ENCODE measurements around the gene TPSG1.
"Not testable (repeated sequence)": the region's sequence is repeated elsewhere in the genome, so short reads cannot be mapped to it uniquely, and the experiment has no call there.

The TPSG1 gene

DNA sequence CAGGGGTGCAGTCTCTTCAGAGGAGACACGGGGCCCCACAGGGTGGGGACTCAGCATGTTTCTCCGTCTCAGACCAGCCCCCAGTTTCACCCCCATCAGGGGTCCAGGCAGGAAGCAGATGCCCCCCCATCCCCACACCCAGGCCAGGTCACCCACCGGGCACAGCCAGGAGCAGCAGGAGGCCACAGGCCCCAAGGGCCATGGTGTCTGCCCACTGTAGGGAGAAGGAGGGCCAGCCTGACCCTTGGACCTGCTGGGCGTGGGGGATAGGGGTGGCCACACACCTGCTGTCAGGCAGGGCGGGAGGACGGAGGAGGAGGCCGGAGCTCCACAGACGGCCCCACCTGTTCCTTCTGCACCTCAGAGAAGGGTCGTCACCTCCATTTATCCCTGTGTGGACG, at the start of gene TPSG1:
Gene TPSG1 (minus strand): TSS at position 218 of the 401 bp plus-strand sequence. CDS start 16 bp downstream, at position 202.
- DNase-seq: no peak

GRCh38 chr16:1274767-1275166, 49.7 kb upstream of the TPSG1 start:
- no peak for DNase-seq

GRCh38 chr16:1273816-1274215, 48.7 kb upstream of the TPSG1 start:
- no peak for DNase-seq

DNA sequence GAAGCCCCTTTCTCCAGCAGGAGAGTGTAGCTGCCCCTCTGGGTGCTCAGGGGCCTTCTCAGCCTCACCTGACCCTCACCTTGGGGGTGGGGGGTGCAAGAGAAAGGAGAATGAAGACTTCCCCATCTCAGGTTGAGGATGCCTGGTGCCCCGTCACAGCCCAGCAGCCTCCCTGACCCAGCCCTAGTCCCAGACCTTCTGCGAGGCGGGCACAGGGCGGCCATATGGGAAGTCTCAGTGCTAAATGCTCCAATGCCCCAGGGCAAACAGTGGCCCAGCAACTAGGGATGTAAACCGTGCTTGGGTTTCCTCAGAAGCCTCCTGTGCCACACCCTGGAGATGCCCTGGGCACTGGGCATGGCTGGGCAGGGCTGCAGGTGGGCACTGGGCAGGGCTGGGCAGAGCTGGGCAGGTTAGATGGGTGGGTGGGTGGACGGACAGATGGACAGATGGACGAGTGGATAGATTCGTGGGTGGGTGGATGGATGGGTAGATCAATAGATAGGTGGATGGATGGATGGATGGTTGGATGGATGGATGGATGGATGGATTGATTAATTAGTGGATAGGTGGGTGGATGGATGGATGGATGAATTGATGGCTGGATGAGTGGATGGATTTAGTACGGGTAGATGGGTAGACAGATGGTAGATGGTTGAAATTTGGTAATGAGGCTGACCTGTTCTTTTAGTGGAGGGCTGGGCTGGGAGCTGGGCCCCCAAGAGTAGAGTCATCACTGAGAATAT, 47.6 kb upstream of the TPSG1 start:
- no peak for DNase-seq

- DNase-seq: peak; percentile 86
Measured at GRCh38 chr16:1271724-1272413, 46.8 kb upstream of the TPSG1 start.

GRCh38 chr16:1271380-1271723, 46.3 kb upstream of the TPSG1 start:
- DNase-seq: no peak

DNA sequence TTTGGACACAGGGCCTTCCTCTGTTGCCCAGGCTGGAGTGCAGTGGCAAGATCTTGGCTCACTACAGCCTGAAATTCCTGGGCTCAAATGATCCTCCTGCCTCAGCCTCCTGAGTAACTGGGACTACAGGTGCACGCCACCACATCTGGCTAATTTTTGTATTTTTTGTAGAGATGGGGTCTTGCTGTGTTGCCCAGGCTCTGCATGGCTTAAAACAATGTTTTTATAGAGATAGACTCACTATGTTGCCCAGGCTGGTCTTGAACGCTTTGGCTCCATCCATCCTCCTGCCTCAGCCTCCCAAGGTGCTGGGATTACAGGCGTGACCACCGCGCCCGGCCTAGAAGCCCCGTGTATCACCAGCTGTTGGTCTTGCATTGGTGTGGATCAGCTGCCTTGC, 44.4 kb upstream of the TPSG1 start:
- not testable (repeated sequence) for DNase-seq

GRCh38 chr16:1265826-1266225, 40.8 kb upstream of the TPSG1 start:
- DNase-seq: no peak

DNA sequence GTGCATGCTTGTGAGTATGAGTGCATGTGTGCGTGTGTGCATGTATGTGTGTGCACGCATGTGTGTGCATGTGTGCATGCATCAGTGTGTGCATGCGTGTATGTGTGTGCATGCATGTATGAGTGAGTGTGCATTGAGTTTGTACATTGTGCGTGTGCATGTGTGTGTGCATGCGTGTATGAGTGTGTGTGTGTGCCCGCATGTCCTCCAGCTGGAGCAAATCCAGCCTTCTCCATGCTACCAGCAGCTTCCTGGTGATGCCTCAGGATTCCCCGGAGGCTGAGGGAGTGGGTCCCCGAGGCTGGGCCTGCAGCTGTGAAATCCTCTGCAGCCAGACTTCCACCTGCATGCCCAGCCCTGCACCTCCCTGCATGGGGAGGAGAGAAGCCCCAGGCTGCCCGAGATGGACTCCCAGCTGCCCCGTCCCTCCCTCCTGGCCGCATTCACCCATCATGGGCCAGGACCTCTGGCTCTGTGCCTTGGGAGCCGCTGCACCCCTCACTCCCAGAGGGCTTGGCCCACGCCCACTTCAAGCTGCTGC, 40.1 kb upstream of the TPSG1 start:
- DNase-seq: no peak

GRCh38 chr16:1264345-1265089, 39.4 kb upstream of the TPSG1 start:
- no peak for DNase-seq

- DNase-seq: no peak
Measured at GRCh38 chr16:1263591-1264344, 38.7 kb upstream of the TPSG1 start.

GRCh38 chr16:1262846-1263221, 37.8 kb upstream of the TPSG1 start:
- no peak for DNase-seq

DNA sequence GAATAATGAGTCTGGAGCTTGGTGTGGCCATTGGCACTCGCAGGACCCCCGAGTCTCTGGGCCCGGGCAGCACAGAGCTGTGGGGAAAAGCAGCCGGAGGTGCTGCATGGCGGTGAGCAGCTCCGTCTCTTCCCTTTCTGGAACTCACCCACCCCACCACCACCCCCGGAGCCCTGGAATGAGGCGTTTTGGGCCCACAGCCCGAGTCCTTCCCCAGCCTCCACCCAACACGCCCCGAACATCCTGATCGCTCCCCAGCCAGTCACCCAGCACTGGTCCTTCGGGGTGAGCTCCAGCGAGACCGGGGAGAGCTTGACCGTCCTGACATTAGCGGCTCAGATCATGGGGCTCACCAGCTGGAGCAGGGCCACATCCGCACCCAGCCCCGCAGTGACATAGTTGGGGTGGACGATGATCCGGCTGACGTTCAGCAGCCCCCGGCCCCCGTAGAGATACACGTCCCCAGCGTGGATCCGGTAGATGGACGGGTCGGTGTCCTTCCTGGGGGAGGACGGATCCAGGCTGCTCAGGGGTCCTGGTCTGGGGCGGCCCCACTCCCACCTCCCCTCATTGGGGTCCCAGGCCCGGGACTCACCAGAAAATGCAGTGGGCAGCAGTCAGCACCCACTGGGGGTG, 37.3 kb upstream of the TPSG1 start:
- DNase-seq: no peak

DNA sequence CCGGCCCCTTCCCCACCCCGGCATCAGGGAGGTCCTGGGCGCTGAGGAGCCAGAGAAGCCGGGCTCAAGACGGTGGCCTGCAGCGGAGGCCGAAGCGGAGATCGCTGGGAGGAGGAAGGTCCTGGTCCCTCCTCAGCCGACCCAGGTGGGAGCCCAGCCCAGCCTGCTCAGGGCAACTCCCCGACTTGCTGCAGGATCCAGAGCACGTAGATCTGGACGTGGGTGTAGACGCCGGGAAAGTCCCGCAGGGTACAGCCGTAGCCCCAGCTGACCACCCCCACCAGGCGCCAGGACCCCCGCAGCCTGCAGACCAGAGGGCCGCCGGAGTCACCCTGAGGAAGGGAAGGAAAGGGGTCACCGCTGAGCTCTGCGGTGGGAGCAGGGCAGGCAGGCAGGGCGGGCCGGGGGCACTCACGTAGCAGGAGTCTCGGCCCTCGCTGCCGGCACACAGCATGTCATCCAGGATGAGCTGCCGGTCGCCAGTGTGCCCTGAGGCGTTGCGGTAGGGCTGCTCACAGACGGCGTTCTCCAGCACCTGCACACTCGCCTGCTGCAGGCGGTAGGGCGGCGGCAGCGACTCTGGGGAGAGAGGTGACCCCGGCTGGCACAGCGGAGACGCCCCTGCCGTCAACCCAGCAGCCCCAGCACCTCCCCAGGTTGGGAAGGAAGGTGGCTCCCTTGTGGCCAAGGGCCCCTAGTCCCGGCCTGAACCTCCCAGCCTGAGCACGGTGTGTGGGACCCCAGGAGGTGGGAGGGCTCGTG, 36.2 kb upstream of the TPSG1 start:
- DNase-seq: no peak

DNA sequence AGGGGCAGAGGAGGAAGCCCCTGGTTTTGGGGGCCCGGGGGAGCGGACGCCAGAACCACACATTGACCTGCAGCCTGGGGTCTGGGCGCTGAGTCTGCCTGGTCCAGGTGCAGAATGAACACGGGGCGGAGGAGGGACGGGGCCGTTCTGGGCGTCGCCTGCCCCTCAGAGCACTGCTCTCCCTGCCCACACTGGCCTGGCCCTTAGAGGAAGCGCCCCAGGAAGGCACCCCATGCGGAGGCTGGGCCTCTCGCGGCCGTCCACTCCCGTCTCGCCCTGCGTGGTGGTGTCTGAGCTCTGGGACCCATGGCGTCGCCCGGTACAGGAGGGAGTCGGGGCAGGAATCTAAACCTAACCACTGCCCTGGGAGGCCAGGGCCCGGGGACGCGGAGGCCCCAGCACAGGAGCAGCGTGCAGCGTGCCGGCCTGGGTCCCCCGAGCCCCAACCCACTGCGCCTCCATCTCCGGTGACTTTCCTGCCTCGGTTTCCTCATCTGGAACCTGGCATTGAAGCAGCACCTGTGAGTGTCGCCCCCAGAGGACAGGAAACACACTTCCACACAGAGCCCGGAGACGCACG, 35.1 kb upstream of the TPSG1 start:
- no peak for DNase-seq

- no peak for DNase-seq
Measured at GRCh38 chr16:1259760-1260068, 34.6 kb upstream of the TPSG1 start.

DNA sequence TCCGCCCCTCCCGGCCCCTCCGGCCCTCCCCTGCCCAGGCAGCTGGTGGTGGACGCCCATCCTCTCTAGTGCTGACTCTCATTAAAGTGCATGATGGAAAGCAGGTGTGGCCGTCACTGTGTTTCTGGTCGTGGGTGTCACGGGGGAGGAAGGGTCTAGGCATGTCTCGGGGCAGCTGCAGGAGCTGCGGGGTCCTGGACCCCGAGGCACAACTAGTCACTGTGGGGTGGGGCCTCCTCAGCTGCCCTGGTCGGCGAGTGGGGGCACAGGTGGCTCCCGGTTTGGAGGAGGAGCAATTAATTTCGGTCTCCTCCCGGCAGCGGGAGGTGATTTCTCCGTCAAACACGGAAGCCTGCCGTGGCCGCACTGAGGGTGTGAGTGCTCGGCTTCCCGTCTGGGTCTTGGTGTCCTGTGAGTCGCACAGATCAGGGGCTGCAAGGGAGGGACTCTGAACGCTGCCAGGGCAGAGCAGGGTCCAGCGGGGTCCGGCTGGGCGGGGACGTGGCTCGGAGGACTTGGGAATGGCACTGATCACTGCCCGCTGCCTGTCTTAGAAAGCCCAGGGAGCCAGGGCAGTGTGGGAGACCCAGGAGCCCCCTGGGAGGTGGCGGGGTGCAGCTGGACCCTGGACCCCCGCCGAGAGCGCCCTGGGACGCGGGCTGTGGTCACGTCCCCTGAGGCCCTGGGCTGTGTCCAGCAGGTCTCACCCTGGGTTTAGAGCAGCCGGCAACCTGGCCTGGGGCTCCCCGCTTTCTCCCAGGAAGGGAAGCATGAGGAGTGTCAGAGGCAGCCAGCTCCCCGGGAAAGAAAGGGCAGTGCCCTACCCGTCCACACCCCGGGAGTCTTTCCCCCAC, 34.1 kb upstream of the TPSG1 start:
- peak; percentile 8 for DNase-seq

GRCh38 chr16:1258225-1258600, 33.1 kb upstream of the TPSG1 start:
- no peak for DNase-seq

GRCh38 chr16:1257561-1258224, 32.6 kb upstream of the TPSG1 start:
- DNase-seq: no peak

DNA sequence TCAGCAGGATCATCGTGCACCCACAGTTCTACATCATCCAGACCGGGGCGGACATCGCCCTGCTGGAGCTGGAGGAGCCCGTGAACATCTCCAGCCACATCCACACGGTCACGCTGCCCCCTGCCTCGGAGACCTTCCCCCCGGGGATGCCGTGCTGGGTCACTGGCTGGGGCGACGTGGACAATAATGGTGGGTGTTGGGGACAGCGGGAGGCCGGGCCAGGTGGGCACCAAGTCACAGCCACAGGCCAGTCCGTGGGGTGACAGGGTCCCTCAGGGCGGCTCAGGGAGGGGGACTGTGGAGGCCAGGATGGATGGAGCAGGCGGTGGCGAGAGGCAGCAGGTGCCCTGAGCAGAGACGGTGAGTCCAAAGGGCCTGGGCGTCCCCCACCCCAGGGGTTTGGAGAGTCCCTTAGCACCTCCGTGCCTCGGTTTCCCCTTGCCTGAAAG, 31.8 kb upstream of the TPSG1 start:
- DNase-seq: no peak

Measured in NCI-H2029 (cell line).